Inflammatory macrophage treated with lipopolysaccharide for 1 hour (primary cell): ENCODE data around the gene ZFYVE21.

ENCODE experiments used
- DNase-seq, 2 donors: peaks; one replicate each; pipeline ENCODE4 v3.0.0-alpha.2; 2020 to 2022

Gene ZFYVE21

GRCh38 chr14:103692871-103693270 lies 22.7 kb upstream of the ZFYVE21 start:
- no peak for DNase-seq

GRCh38 chr14:103693515-103693914 lies 22.1 kb upstream of the ZFYVE21 start:
- no peak for DNase-seq

- no peak for DNase-seq
Observed at GRCh38 chr14:103694572-103695026, 21.0 kb upstream of the ZFYVE21 start.

DNA sequence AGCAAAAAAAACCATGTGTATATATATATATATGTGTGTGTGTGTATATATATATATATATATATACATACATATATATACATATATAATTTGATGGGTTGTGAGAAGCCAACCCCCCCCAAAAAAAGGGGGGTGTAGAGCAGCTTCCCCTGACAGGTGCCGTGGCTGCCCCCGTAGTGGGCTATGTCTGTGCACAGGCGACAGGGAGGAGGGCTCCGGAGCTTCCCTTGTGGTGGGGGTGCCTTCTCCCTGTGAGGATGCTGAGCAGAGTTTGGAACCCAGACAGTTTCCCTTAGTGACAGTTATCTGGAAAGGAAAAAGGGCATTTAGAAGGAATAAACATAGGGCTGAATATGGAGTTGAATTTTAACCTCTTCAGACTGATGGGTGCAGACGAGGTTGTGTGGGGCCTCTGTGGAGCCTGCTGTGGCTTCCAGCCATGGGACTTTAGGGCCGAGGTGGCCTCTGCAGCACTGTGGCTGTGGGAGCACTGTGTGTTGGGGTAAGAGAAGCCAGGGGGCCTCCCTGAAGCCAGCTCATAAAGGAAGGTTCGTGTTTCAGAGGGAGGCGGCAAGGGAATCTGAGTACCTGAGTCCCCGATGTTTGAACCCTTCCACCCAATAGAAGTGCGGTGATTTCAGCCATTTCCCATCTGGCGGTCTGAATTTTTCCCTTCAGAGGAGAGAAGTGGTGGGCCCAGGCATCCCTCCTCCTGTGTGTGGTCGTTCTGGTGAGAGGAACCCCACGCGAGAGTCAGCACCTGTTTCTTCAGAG lies 20.1 kb upstream of the ZFYVE21 start:
- DNase-seq = no peak

- no peak for DNase-seq
Observed at GRCh38 chr14:103696070-103696402, 19.6 kb upstream of the ZFYVE21 start.

GRCh38 chr14:103696466-103697071 lies 19.0 kb upstream of the ZFYVE21 start:
- no peak for DNase-seq

DNA sequence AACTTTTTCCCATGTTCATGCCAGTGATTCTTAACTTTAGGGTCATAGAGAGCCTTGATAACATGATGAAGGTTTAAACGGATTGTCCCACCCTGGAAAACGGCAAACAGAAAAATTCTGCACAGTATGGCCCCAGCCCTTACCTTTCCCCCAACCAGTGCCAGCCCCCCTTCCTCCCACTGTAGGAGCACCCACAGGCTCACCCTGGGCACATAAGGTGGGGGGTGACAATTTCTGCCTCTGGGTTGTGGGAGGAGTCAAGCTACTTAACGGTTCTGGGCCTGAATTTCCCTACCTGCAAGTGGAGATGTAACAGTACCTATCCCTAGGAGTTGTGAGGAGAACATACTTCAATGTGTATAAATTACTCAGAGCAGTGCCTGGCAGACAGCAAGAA lies 18.4 kb upstream of the ZFYVE21 start:
- no peak for DNase-seq

DNA sequence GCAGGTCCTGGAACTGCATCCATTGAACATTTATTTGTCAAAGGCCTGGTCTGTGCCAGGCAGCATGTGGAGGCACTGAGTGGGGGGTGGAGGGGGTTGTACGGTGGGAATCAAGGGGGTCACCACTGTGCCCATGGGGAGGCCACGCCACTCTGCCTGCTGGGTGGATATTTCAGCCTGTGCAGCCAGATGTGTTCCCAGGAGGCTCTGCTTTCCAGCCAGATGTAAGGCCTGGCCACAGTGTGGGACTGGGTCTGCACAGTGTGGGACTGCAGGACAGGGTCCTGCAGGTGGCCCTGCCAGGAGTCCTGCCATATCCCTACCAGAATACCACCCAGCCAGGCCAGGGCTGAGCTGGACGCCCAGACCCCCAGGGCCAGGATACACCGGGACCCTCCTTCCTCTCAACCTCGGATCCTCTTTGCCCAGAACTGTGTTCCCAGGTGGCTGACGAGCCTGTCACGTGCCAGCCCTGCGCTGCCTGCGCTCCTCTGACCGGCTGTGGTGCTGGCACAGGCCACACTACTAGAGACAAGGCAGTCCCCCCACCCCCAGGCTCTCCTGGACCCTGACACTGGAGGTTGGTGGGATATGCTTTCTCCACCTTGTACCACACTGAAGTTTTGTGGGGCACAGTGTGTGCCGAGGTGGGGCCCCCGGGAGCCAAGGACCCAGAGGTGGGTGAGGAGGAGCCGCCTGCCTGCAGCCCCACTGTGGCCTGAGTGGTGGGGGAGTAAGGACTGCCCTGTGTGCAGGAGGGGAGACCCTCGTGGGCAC lies 17.8 kb upstream of the ZFYVE21 start:
- no peak for DNase-seq

- DNase-seq = no peak
Observed at GRCh38 chr14:103698380-103699260, 17.0 kb upstream of the ZFYVE21 start.

GRCh38 chr14:103699261-103699661 lies 16.3 kb upstream of the ZFYVE21 start:
- no peak for DNase-seq

DNA sequence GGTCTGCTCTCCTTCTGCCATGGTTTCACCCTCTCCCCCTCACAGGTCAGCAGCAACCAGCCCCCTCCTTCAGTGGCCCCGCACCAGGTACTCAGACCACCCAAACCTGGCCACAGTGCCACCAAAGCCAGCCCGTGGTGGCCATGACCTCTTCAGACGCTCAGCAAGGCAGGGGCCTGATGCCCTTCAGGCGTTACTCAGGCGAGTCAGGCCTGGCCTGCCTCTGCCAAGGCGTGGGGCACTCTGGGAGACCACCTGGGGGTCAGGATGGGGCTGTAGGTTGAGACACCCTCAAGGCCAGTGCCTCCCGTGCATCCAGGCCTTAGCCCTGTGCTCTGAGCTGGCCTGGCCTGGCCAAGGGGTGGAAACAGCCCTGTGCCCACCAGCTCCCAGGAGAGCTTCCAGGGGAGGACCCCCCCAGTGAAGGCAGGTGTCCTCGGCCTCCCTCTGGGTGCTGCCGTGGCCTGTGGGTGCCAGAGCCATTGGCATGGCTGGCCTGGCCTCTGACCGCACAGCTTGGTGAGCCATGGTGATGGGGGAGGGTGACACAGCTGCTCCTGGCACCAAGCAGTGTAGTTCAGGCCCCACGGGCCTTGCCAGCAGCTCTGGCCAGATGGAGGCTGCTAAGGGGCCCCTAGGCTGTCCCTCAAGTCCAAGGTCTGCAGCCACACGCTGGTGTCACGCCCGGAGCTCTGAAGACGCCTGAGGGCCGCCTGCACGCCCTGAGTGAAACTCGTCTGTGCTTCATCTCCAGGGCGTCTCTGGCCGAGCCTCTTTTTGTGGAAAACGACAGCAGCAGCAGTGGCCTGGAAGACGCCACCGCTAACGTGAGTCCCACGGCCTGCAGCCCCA lies 15.5 kb upstream of the ZFYVE21 start:
- DNase-seq = no peak

DNA sequence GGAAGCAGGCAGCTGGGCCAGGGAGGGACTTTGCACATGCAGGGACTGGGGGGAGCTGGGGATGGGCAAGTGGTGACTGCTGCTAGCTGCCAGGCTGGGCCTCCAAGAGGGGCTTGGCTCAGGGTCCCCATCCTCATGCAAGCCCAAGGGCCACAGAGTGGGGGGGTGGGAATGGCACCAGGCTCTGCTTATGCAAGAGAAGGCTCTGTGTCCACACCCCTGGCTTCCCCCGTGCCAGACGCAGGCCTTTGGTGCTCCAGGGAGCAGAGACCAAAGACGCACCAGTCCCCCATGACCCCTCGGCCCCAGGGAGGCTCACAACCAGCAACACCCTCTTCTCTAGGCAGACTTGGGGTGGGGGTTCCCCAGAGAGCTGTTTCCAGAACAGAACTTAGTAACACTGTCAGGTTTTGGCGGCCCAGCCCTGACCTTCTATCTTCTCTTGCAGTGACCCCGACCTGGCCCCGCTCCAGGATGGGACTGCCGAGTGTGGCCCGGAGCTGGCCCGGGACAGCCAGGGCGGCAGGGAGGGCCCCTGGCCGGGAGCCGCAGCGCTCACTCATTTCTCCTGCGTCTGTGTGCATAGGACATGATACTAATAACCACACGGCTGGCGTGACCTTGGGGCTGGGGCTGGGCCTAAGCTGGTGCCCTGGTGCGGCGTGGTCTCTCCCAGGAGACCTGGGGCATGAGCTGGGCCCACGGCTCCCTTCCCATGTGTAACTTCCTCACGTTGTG lies 14.7 kb upstream of the ZFYVE21 start:
- no peak for DNase-seq

- DNase-seq = no peak
Observed at GRCh38 chr14:103702095-103702494, 13.5 kb upstream of the ZFYVE21 start.

DNA sequence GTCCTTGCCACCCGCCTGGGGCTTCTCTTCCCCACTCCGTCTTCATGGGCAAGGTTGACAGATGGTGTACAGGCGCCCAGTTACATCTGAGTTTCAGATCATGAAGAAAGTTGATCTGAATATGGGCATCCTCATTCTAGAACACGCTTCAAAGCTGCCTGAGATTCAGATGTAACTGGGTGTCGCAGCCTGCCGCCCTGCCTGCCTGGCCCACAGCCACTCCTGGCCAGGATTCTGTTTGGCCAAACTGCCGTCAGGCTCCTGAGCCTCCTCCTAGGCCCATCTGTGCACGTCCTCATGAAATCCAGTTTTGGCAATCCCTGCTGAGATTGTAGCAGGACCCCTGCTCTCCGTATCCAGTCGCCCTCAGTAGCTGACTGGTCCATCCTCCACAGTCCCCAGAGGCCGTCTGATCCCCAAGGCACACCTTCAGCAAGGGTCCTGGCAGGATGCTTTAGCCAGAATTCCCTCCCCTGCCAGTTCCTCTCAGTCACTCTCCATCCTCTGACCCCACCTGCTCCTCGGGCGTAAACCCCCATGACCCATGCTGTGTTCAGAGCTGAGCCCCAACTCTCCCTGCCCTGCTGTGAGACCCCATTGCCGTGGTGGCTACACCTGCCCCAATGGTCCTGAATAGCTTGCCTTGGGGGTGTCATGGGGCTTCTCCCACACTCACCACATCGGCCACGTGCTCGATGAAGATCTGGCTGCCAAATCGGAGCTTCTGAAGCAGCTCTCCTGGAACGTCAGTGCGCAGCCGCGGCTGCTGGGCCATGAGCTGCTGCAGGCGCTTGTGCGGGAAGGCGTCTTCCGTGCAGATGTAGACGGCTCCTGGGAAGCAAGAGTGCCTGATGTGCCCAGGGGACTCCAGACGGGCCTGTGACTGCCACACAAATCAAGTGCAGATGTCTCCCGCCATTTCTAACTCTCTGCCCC lies 12.8 kb upstream of the ZFYVE21 start:
- no peak for DNase-seq

- no peak for DNase-seq
Observed at GRCh38 chr14:103703433-103704385, 11.9 kb upstream of the ZFYVE21 start.

- no peak for DNase-seq
Observed at GRCh38 chr14:103704708-103705107, 10.9 kb upstream of the ZFYVE21 start.

DNA sequence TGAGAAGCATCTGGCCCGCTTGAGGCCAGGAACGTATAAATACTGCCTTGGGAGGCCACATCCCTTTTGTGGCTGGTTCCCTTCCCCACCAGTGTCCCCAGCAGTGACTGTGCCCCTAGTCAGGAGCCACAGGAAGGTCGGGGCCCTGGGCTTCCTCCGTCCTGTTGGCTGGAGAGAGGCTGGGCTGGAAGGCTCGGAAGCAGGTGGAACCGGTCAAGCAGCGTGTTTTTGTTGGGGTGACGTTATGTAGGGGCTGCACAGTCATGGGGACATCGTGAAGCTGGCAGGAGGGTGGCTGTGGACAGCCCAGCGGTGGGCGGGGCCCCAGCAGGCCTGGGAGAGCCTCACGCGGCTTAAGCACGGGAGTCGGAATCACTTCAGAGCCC lies 10.5 kb upstream of the ZFYVE21 start:
- DNase-seq = no peak

GRCh38 chr14:103705504-103706284 lies 9.9 kb upstream of the ZFYVE21 start:
- DNase-seq = no peak
